GM20000 (cell line): Measurements from ENCODE around the gene ALKBH6.
"Not testable (repeated sequence)": the region's sequence is repeated elsewhere in the genome, so short reads cannot be mapped to it uniquely, and the experiment has no call there.

Experiments
- DNase-seq: peaks from one replicate; pipeline ENCODE4 v3.0.0; 2012; ENCODE audit warnings: low spot score
- CTCF ChIP-seq: IDR thresholded peaks from 2 replicates; pipeline ENCODE4 v1.5.1; 2012; ENCODE audit warnings: mild to moderate bottlenecking, control low read depth; ENCODE audit errors: extremely low read depth, missing control alignments

The ALKBH6 gene

GRCh38 chr19:35990156-35990555 is 23.9 kb downstream of the ALKBH6 start:
- TF ChIP-seq CTCF: no peak
- no peak for DNase-seq

DNA sequence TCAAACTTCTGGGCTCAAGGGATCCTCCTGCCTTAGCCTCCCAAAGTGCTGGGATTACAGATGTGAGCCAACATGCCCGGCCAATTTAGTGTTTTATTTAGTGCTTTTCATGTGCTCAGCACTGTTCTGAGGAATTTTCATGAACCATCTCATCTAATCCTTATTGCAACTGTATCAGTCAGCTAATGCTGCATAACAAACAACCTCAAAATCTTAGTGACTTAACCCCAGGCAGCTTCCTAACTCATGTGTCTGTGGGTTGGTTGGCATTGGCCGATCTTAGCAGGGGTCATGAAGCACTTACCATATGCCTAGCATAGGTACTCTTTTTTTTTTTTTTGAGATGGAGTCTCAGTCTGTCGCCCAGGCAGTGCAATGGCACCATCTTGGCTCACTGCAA is 25.2 kb downstream of the ALKBH6 start:
- no peak for TF ChIP-seq CTCF
- no peak for DNase-seq

DNA sequence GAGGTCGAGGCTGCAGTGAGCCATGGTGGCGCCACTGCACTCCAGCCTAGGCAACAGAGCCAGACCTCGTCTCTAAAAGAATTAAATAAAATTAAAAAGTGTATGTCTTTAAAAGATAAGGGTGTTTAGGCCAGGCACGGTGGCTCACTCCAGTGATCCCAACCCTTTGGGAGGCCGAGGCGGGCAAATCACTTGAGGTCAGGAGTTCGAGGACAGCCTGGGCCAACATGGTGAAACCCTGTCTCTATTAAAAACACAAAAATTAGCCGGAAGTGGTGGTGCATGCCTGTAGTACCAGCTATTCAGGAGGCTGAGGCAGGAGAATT is 26.5 kb downstream of the ALKBH6 start:
- TF ChIP-seq CTCF: no peak
- DNase-seq: no peak

DNA sequence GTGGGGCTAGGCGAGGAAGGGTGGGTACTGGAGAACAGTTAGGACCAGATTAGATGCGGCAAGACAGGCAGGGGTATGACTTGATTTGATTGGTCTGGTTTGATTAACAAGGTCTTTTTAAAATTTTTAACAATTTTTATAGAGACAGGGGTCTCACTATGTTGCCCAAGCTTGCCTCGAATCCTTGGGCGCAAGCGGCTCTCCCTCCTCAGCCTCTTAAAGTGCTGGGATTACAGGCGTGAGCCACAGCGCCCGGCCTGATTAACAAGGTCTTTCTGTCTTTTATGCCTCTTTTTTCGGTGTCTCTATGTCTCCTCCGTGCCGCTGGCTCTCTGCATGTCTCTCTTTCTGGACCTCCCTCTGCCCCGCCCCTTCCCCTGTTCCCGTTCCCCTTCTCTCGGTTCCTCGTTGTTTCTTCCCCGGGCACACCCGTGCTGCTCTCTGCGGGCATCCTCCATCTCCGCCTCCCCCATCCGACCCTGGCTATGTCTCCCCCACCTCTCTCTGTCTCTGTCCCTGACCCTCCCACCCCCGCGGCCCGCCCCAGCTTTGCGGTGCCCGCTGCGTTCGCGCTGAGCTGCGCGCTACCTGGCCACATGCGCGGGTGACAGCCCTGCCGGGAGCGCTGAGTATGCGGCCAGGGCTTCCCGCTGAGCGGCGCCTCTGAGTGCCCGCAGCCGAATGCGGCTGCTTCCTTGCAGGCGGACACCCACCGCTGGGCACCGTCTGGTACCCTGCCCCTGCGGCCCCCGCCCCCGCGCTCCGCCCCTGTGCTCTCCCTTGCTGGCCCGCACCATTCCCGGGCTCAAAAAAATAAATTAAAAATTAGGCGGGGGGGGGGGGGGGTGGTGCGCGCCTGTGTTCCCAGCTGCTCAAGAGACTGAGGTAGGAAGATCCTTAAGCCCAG is 27.1 kb downstream of the ALKBH6 start:
- no peak for TF ChIP-seq CTCF
- no peak for DNase-seq

DNA sequence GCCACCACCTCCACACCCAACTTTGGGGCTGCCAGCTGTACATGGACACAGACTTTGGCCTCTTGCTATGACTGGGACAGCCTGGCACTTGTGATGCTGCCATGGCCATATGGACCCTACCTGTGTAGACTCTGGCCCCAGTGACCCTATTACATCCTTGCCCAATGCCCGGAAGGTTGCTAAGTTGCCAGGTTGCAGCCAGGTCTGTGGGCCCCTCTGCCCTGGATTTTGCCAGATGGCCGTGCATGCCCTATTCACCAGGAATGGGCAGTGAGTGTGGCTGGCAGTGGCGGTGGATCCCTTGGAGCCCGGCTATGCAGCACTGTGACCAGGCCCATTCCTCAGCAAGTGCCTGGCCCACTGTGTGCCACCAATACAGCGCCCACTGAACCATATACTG is 27.9 kb downstream of the ALKBH6 start:
- TF ChIP-seq CTCF: no peak
- DNase-seq: no peak

DNA sequence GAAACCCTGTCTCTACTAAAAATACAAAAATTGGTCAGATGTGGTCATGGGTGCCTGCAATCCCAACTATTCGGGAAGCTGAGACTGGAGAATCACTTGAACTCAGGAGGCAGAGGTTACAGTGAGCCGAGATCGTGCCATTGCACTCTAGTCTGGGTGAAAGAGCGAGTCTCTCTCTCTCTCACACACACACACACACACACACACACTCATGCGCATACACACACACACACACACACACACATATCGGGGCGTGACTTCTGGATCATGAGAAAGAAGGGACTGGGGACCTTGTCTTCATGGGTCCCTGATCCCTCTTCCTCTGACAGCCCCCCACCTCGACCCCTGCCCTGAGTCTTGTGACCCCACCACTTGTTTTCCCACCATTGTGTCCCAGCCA is 30.8 kb downstream of the ALKBH6 start:
- DNase-seq: no peak
- TF ChIP-seq CTCF: no peak

- not testable (repeated sequence) for DNase-seq
Measured at GRCh38 chr19:35980997-35981396, 33.0 kb downstream of the ALKBH6 start.

GRCh38 chr19:35978832-35979365 is 35.1 kb downstream of the ALKBH6 start:
- no peak for DNase-seq
- no peak for TF ChIP-seq CTCF
